Stomach (tissue), 9 donors: ENCODE results near the gene TIMM10B. TPM values are rescaled to one million over a fixed set of nuclear protein-coding genes. Genes with fewer than 3 reads are reported as not detected.

Source experiments
- DNase-seq, 2 donors: peaks; one replicate each; pipeline versions ENCODE4 v3.0.0 to v3.0.0-alpha.2; 2013 to 2019
- H3K27ac ChIP-seq, 5 donors: fragments of 200-600 bp in 4 of 5; sonication (generic) in 4 of 5; one replicate each; pipeline ENCODE4 v1.5.1; 2013 to 2019; ENCODE audit warnings: mild to moderate bottlenecking in 1 of 5, moderate library complexity in 1 of 5
- H3K27me3 ChIP-seq, 3 donors: fragments of 200-600 bp; sonication (generic); one replicate each; pipeline ENCODE4 v1.5.1; 2017 to 2019; ENCODE audit warnings: mixed run types in 1 of 3
- H3K36me3 ChIP-seq, 4 donors: fragments of 200-600 bp; sonication (generic); 1 replicate in 3 of 4; 2 replicates in 1 of 4; pipeline ENCODE4 v1.5.1; 2016 to 2019
- H3K4me1 ChIP-seq, 4 donors: fragments of 200-600 bp; sonication (generic); one replicate each; pipeline ENCODE4 v1.5.1; 2016 to 2019
- H3K4me3 ChIP-seq, 4 donors: fragments of 200-600 bp; sonication (generic) in 3 of 4; one replicate each; pipeline ENCODE4 v1.5.1; 2016 to 2019; ENCODE audit warnings: mild to moderate bottlenecking in 1 of 4
- H3K9me3 ChIP-seq, 4 donors: fragments of 200-600 bp; sonication (generic); one replicate each; pipeline ENCODE4 v1.5.1; 2016 to 2019
- EP300 ChIP-seq: sonication (generic); formaldehyde crosslinking; IDR thresholded peaks from one replicate; pipeline ENCODE4 v1.6.1; 2017; ENCODE audit warnings: antibody characterized with exemption
- POLR2A ChIP-seq, 4 donors: fragments of 450-650 bp; IDR thresholded peaks; one replicate each; pipeline ENCODE4 v1.6.1; 2016; ENCODE audit warnings: antibody characterized with exemption in 4 of 4, control low read depth in 2 of 4, mild to moderate bottlenecking in 1 of 4, moderate library complexity in 1 of 4
- POLR2AphosphoS5 ChIP-seq, 3 donors: sonication (generic); formaldehyde crosslinking; IDR thresholded peaks; one replicate each; pipeline ENCODE4 v1.6.1; 2016; ENCODE audit warnings: antibody characterized with exemption in 3 of 3
- WGBS, 5 donors: extraction: QIAGEN DNeasy Blood & Tissue Kit in 3 of 5; methylation state at CpG; one replicate each; pipeline versions ENCODE4 v1.1.5 to v1.1.7; 2013 to 2018; 5-methylcytosine and 5-hydroxymethylcytosine counted together
- intact Hi-C: fragments of 100-400 bp; cut with DNase I; formaldehyde crosslinking; loops from one replicate; pipeline ENCODE4 v1.15.1; 2023; ENCODE audit warnings: low total_unique reads
- polyA plus RNA-seq, 3 donors: library from polyadenylated mRNA; stranded (reverse); fragments of 200-250 nt; gene quantifications; one replicate each; pipeline ENCODE4 v1.2.3, GENCODE V29; 2013
- total RNA-seq, 5 donors: library from RNA; depleted of rRNA; stranded (reverse); fragments of >200 nt; gene quantifications; one replicate each; pipeline versions ENCODE4 v1.1.0 to v1.2.3, GENCODE V29; 2014 to 2016
- TF ChIP-seq, protein P1 (sequence below), 7 experiments: fragments of 450-650 bp in 4 of 7; fragments of 200-600 bp in 3 of 7; sonication (generic) in 3 of 7; IDR thresholded peaks; one replicate each; pipeline ENCODE4 v1.5.1; 2016 to 2019; ENCODE audit warnings: antibody characterized with exemption in 7 of 7, control low read depth in 2 of 7, mild to moderate bottlenecking in 1 of 7
- donor health status: healthy with polysubstance abuse.
- donor health status: Bipolar disorder and iron deficiency.
- donor health status: healthy.

Gene TIMM10B
- total and polyA plus RNA-seq, 8 donors, result 9.3 to 103 (median 25.6) TPM

GRCh38 chr11:6437423-6437822, 43.9 kb upstream of the TIMM10B start:
- TF ChIP-seq EP300 (no peak), POLR2AphosphoS5 (IDR thresholded peaks at IDR 0.05) (no peak), POLR2A (IDR thresholded peaks at IDR 0.05) (no peak)
- TF ChIP-seq, protein P1, sequence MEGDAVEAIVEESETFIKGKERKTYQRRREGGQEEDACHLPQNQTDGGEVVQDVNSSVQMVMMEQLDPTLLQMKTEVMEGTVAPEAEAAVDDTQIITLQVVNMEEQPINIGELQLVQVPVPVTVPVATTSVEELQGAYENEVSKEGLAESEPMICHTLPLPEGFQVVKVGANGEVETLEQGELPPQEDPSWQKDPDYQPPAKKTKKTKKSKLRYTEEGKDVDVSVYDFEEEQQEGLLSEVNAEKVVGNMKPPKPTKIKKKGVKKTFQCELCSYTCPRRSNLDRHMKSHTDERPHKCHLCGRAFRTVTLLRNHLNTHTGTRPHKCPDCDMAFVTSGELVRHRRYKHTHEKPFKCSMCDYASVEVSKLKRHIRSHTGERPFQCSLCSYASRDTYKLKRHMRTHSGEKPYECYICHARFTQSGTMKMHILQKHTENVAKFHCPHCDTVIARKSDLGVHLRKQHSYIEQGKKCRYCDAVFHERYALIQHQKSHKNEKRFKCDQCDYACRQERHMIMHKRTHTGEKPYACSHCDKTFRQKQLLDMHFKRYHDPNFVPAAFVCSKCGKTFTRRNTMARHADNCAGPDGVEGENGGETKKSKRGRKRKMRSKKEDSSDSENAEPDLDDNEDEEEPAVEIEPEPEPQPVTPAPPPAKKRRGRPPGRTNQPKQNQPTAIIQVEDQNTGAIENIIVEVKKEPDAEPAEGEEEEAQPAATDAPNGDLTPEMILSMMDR (IDR thresholded peaks at IDR 0.05), result no peak
- WGBS, 5 donors, result 92 to 94% (median 93%) methylated on average over 7 to 12 of the region's 12 CpGs
- no peaks in the 10 kb centered on the region for H3K36me3 ChIP-seq
- no peak overlapping the region for H3K4me3 ChIP-seq
- H3K27me3 ChIP-seq, result no peaks in the 10 kb centered on the region
- peaks cover 0 to 16% (median 5%) of the 10 kb centered on the region in 4 donors for H3K4me1 ChIP-seq
- no peak for DNase-seq
- H3K27ac ChIP-seq, result no peak overlapping the region
- intact Hi-C loops, result no loop called here
- H3K9me3 ChIP-seq, result no peaks in the 10 kb centered on the region

DNA sequence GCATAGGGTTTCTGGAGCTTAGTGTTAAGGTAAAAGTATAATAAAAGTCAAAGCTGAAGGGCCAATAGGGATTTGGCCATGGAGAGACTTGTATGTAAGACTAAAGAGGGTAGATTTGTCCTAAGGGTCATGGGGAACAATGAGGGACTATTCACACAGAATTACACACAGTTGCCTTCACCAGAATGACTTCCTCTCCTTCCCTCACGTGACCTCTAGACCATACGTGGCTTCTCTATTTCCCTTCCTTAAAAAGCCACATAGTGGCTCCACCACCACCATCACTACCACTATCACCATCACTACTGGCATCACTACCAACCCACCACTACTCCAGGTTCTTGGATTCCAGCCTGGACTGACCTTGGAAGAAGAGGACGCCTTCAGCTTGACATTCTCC, 43.3 kb upstream of the TIMM10B start:
- Histone ChIP-seq H3K36me3 (no peaks in the 10 kb centered on the region), H3K9me3 (no peaks in the 10 kb centered on the region), H3K4me1 (peaks cover 0 to 16% (median 6%) of the 10 kb centered on the region in 4 donors), H3K27ac (no peak overlapping the region), H3K27me3 (no peaks in the 10 kb centered on the region), H3K4me3 (no peak overlapping the region)
- 67 to 81% (median 77%) methylated on average over 3 of the region's 3 CpGs for WGBS, 5 donors
- intact Hi-C loops, result no loop called here
- TF ChIP-seq POLR2A (IDR thresholded peaks at IDR 0.05) (no peak), POLR2AphosphoS5 (IDR thresholded peaks at IDR 0.05) (no peak), EP300 (no peak)
- TF ChIP-seq, protein P1 (IDR thresholded peaks at IDR 0.05), result no peak
- DNase-seq, result peak in 1 of 2 donors; percentile 13

- DNase-seq, result peak; percentile 68 to 85
- no peak overlapping the region for H3K27ac ChIP-seq
- H3K4me1 ChIP-seq, result peaks cover 0 to 14% (median 6%) of the 10 kb centered on the region in 4 donors
- 0 to 8% (median 5%) methylated on average over 1 of the region's 1 CpG for WGBS, 5 donors
- no peaks in the 10 kb centered on the region for H3K36me3 ChIP-seq
- peak in 1 of 3 donors; percentile 66 for TF ChIP-seq POLR2AphosphoS5 (IDR thresholded peaks at IDR 0.05)
- TF ChIP-seq EP300, result no peak
- TF ChIP-seq POLR2A (IDR thresholded peaks at IDR 0.05), result no peak
- TF ChIP-seq, protein P1 (IDR thresholded peaks at IDR 0.05), result peak in 5 of 7 experiments; percentile 41 to 86 (median 63)
- H3K9me3 ChIP-seq, result no peaks in the 10 kb centered on the region
- H3K4me3 ChIP-seq, result no peak overlapping the region
- H3K27me3 ChIP-seq, result no peaks in the 10 kb centered on the region
- intact Hi-C loops, result no loop called here
These were observed 42.2 kb upstream of the TIMM10B start for GRCh38 chr11:6438979-6439571.

- no peak within 1 kb of the TSS for H3K4me3 ChIP-seq
- H3K27me3 ChIP-seq, result no peaks in the 10 kb centered on the region
- DNase-seq, result no peak
- H3K36me3 ChIP-seq, result no peaks in the 10 kb centered on the region
- no peaks in the 10 kb centered on the region for H3K9me3 ChIP-seq
- peaks cover 0 to 10% (median 3%) of the 10 kb centered on the region in 4 donors for H3K4me1 ChIP-seq
- TF ChIP-seq POLR2AphosphoS5 (IDR thresholded peaks at IDR 0.05), result no peak
- TF ChIP-seq POLR2A (IDR thresholded peaks at IDR 0.05), result no peak
- TF ChIP-seq, protein P1 (IDR thresholded peaks at IDR 0.05), result no peak
- TF ChIP-seq EP300, result no peak
- intact Hi-C loops, result loop anchor here (5.0 kb wide), 1 partner anchor 59 kb away; no protein-coding TSS in a partner anchor
- WGBS, 5 donors, result 66 to 79% (median 67%) methylated on average over 3 of the region's 3 CpGs
- H3K27ac ChIP-seq, result no peak within 1 kb of the TSS
These were observed 40.4 kb upstream of the TIMM10B start, which contains the start of gene HPX for GRCh38 chr11:6440906-6441358. TSS of gene HPX (minus strand) at chr11:6440987. CDS start at chr11:6440963, 24 bp downstream.
